NCI-H774 (cell line): ENCODE results near the gene CREG2.

Experiments
- DNase-seq: peaks from one replicate; lab custom pipeline; 2025; lab: John Stamatoyannopoulos, UW

Gene CREG2

GRCh38 chr2:101409699-101410098 lies 22.4 kb upstream of the CREG2 start:
- no peak for DNase-seq

DNA sequence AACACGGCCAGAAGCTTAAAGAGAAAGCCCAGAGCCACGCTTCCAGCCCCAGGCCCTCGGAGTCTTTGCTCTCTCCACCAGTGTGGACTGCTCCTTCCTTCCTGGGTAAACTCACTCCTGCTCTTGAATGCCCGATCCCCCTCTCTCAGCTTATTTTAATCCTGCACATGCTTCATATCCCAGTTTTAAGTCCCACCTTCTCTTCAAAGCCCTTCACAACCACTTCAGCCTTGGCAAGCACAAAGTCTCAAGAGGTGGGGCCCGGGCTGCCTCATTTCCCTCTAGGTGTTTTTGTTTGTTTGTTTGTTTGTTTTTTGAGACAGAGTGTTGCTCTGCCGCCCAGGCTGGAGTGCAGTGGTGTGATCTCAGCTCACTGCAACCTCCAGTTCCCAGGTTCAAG lies 21.6 kb upstream of the CREG2 start:
- no peak for DNase-seq

- no peak for DNase-seq
Observed at GRCh38 chr2:101405351-101405899, 18.1 kb upstream of the CREG2 start.

DNA sequence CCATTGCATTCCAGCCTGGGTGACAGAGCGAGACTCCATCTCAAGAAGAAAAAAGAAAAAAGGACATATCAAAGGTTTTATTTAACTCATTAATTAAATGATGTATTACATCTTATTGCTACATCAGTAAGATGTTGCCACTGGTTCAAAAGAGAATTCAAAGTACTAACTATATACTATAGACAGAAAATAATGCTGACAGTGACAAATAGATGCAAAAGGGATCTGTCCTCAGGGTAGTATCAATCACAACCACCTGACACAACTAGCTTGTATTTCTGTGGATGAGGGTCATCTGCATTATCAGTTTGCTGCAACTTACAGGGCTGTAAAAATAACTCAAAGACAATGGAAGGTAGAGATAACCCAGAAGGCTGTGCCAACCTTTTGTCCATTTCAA lies 16.4 kb upstream of the CREG2 start:
- no peak for DNase-seq

GRCh38 chr2:101402630-101403029 lies 15.3 kb upstream of the CREG2 start:
- DNase-seq = no peak

DNA sequence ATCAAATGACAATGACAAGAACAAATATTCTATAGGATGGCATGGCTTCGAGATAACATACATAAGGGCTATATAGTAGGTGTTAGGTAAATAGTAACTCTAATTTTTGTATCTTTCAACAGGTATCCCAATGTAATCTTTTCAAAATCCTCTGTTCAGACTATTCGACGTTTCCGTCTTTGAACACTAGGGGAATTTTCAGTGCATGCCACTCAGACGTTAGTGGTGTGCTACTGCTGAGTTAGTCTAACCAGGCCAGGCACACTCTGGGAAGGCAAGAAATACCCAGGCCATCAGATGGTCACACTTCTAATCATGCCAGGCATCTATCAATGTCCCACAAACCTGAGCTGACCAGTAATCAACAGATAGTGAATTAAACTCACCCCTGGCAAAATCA lies 14.6 kb upstream of the CREG2 start:
- no peak for DNase-seq

- no peak for DNase-seq
Observed at GRCh38 chr2:101401326-101401665, 14.0 kb upstream of the CREG2 start.

DNA sequence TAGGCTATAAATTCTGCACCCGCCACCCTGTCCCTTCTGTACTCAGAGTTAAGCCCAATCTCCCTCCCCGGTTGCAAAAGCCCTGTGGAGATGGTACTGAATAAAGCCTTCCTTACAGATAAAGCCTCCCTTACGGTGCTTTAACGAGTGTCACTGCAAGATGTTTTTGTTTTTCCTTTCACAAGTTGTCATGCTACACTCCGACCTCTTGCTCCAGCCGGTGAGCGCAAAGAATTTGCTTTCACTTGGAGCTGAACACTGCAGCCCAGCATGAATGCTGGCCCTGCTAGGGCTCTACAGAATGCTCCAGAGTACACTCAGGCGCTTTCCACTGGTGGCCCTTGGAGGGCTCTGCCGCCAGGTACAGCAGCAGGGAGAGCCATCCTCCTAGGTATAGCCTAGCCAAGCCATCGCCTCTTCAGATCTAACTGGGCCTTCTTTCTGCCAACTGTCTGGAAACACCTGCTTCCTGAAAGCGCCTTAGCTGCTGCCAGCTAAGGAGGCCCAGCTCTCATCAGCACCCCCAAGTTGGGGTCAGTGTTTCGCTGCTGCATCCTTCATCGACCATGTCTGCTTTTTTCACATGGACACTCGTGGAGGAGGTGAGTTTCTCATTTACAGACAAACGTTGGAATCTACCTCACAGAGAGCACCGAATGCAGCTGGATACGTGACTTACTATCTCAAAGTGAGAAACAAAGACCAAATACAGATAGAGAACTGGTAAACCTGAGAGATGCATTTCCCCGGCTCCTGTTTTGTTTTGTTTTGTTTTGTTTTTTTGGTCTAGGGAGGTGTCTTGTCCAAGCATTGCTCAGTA lies 13.4 kb upstream of the CREG2 start:
- DNase-seq = no peak

DNA sequence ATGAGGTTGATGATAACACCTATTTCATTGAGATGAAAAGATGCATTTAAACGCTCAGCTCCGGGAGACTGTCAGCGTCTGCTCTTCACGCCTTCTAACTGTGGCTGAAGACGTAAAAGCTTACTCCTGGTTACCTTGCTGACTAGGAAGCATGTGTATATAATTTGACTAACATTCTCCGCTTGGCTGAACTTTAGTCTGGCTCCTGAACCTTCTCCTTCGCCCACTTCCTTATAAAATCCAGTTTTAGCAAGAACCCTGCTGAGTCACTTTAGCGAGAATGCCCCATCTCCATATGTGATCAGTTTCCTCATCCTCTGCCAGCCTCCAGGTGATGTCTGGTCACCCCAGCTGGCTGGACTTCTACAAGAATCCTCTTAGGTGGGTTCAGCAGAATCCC lies 12.7 kb upstream of the CREG2 start:
- DNase-seq = no peak

DNA sequence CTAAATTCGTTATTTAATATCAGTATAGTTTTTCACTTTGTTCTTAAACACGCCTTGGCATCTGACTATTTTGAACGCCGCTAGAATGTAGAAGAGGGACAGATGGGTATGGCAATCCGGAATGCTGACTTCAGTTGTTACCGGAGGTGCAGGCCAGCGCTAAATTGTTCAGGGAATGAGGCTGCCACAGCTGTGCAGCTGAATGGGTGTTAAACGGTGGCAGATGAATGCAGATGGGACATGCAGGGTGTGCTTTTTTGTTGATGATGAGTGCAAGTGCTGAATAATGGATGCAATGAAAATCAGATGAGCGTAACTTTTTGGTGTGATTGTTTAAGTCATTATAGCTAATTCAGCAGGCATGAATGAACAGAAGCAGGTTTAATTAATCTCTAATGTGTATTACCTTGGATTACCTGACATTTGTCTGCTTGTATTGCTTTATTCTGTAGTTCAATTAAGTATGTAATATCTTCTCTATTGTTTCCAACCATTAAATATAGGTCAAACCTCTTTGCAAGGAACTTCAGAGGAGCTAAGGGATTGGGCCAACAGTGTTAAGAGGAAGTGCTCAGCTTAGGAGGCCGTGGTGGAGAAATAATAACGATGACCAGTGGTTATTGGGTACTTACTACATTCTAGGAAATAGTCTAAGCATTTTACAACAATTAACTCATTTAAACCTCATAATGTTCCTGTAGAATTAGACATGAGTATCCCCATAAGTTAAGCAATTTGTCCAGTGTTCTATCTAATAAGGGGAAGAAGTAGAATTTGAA lies 11.9 kb upstream of the CREG2 start:
- no peak for DNase-seq

GRCh38 chr2:101398116-101398821 lies 11.0 kb upstream of the CREG2 start:
- no peak for DNase-seq

GRCh38 chr2:101396316-101396717 lies 9.0 kb upstream of the CREG2 start:
- no peak for DNase-seq

GRCh38 chr2:101395545-101396315 lies 8.4 kb upstream of the CREG2 start:
- no peak for DNase-seq

GRCh38 chr2:101388232-101388631 lies 929 bp upstream of the CREG2 start:
- no peak for DNase-seq

DNA sequence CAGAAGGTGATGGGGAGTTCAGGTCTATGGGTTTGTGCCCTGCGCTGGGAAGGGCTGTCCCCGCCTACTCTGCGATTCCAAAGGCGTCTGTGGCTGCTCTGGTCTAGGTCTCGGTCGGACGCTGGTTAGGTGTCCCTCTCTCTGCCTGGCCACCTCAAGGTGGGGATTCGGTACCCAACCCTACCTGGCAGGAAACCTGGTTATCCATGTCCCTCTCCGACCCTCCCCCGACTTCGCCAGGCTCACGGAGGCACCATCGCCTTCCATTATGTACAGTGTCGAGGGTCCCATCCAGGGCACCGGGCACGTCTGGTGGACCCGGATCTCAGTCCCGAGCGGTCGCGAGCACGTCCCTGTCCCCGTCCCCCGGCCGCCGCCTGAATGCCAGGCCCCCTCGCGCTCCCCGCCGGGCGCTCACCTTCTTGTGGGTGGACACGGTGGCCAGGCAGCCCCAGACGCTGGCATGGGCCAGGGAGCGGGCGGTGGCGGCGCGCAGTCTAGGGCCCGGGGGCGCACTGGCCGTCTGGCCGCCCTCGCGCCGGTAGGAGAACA lies 628 bp downstream of the CREG2 start:
- DNase-seq = no peak

DNA sequence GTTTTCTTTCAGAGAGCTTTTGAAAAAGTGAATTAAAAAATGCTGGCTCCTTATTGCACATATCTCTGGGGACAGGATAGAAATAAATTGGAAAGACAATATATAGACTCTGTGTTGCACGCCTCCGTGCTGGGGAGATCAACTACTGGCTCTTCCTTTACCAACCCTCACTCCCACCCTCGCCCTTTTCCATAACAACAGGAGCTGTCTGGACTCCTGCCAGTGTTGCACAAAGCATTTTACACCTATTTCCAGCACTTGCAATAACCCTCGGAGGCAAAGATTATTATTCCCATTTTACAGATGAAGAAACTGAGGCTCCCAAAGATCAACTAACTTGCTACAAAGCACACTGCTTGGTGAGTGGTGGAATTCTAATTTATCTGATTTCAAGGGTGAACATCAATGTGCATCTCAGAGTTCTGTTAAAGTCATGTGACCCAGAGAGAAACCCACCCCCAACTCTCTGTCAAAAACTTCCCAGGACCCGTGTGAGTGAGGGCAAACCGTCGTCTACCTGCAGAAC lies 4.2 kb downstream of the CREG2 start:
- no peak for DNase-seq

DNA sequence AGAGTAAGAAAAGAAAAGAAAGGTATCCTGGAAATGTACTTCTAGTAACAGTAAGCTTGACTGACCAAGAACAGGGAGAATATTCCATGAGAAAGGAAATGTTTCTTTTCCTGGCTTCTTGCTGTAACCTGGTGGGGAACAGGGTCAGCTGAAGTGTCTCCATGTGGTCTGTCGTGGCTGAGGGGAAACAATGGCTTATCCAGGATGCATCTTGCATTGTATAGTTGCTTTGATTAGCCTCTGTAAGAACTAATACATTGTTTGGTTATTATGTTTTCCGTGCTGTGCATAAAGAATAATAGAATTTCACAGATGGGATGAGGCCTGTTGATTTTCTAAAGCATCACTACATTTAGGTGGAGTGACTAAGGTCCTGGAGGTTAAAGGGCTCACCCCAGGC lies 4.9 kb downstream of the CREG2 start:
- DNase-seq = no peak

DNA sequence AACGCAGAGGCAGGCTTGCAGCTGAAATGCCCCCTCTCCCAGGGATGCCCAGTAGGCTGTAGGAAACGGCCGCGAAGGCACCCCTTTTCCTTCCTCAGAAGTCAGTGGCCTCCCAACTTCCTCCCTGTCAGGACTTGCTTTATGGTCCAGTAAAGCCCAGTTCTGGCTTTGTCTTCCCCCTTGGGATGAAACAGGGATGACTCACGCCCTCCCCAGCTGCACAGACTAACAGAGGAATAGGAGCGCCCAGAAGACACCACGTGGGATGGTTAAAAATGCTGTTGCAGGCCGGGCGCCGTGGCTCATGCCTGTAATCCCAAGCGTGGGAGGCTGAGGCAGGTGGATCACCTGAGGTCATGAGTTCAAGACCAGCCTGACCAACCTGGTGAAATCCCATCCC lies 6.9 kb downstream of the CREG2 start:
- DNase-seq = no peak

GRCh38 chr2:101379091-101379490 lies 8.2 kb downstream of the CREG2 start:
- DNase-seq = no peak

- no peak for DNase-seq
Observed at GRCh38 chr2:101375653-101376052, 11.7 kb downstream of the CREG2 start.

DNA sequence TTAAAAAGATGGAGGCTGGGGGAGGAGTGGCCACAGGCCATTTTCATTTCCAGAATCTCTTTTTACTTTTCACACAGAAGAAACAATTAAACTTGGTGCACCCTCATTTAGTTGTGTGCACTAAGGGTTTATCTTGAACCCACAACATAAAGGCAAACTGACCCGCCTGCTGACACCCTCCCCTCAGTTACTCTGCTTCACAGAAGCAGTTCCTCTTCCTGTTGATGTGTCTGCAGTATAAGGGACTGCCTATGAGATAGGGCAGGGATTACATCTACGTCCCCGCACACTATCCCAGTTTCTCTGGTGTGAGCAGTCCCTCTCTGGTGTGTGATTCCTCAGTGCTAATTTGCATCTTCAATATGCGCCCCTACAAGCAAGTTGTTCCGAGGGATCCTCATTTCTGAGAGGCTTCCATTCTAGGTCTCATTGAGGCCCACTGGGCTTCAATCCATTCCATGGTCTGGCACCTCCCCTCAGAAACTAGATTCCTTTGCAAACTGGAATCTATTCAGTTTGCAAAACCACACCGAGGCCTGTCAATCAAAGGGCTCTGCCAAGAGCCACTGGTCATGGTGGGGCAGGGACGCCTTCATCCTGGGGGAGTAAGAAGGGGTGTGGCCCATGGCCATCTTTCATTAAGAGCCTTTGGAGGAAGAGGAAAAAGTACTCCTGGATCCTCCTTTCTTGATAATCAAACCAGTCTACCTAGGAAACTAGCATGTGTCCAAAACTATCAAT lies 12.3 kb downstream of the CREG2 start:
- no peak for DNase-seq
